HEK293 (cell line): ENCODE data around the gene FSTL4.

Source experiments
- ATF2 ChIP-seq: fragments of 450-650 bp; formaldehyde crosslinking; IDR thresholded peaks from 2 replicates; pipeline ENCODE4 v1.5.1; 2016; ENCODE audit warnings: missing biosample characterization, missing genetic modification characterization, low read depth
- PATZ1 ChIP-seq: fragments of 450-650 bp; formaldehyde crosslinking; IDR thresholded peaks from 2 replicates; pipeline ENCODE4 v1.5.1; 2016; ENCODE audit warnings: missing biosample characterization, missing genetic modification characterization
- PBX3 ChIP-seq: sonication (generic); formaldehyde crosslinking; IDR thresholded peaks from 2 replicates; pipeline ENCODE4 v1.8.1; 2022; ENCODE audit warnings: mild to moderate bottlenecking, moderate library complexity, missing genetic modification reagents
- TSHZ1 ChIP-seq: fragments of 450-650 bp; formaldehyde crosslinking; IDR thresholded peaks from 2 replicates; pipeline ENCODE4 v1.5.1; 2016; ENCODE audit warnings: missing biosample characterization, missing genetic modification characterization, borderline replicate concordance
- ZBTB11 ChIP-seq: fragments of 450-650 bp; formaldehyde crosslinking; conservative IDR thresholded peaks from 2 replicates; pipeline ENCODE4 v1.5.1; 2016; ENCODE audit warnings: low read depth, missing biosample characterization, missing genetic modification characterization
- ZBTB44 ChIP-seq: fragments of 450-650 bp; IDR thresholded peaks from 2 replicates; pipeline ENCODE4 v1.5.1; 2018; ENCODE audit warnings: missing biosample characterization, mild to moderate bottlenecking, missing genetic modification characterization
- ZFP69B ChIP-seq: fragments of 450-650 bp; formaldehyde crosslinking; IDR thresholded peaks from 2 replicates; pipeline ENCODE4 v1.5.1; 2016; ENCODE audit warnings: missing biosample characterization, missing genetic modification characterization
- ZNF140 ChIP-seq: fragments of 450-650 bp; formaldehyde crosslinking; IDR thresholded peaks from 2 replicates; pipeline ENCODE4 v1.5.1; 2016; ENCODE audit warnings: missing biosample characterization, missing genetic modification characterization
- ZNF184 ChIP-seq: fragments of 450-650 bp; IDR thresholded peaks from 2 replicates; pipeline ENCODE4 v1.5.1; 2018; ENCODE audit warnings: missing biosample characterization, mild to moderate bottlenecking, missing genetic modification characterization
- ZNF19 ChIP-seq: fragments of 450-650 bp; formaldehyde crosslinking; IDR thresholded peaks from 2 replicates; pipeline ENCODE4; 2016; ENCODE audit warnings: missing biosample characterization, missing genetic modification characterization, low read depth
- ZNF23 ChIP-seq: fragments of 450-650 bp; formaldehyde crosslinking; IDR thresholded peaks from 2 replicates; pipeline ENCODE4 v1.5.1; 2016; ENCODE audit warnings: missing biosample characterization, missing genetic modification characterization, borderline replicate concordance
- ZNF24 ChIP-seq: fragments of 450-650 bp; formaldehyde crosslinking; IDR thresholded peaks from 2 replicates; pipeline ENCODE4 v1.5.1; 2016; ENCODE audit warnings: missing biosample characterization, missing genetic modification characterization
- ZNF266 ChIP-seq: fragments of 450-650 bp; formaldehyde crosslinking; IDR thresholded peaks from 2 replicates; pipeline ENCODE4 v1.5.1; 2016; ENCODE audit warnings: missing biosample characterization, missing genetic modification characterization, low read depth
- ZNF513 ChIP-seq: fragments of 450-650 bp; IDR thresholded peaks from 2 replicates; pipeline ENCODE4 v1.5.1; 2018; ENCODE audit warnings: missing biosample characterization, missing genetic modification characterization
- ZNF561 ChIP-seq: fragments of 450-650 bp; IDR thresholded peaks from 2 replicates; pipeline ENCODE4 v1.5.1; 2018; ENCODE audit warnings: missing biosample characterization, missing genetic modification characterization, borderline replicate concordance
- ZNF610 ChIP-seq: fragments of 450-650 bp; formaldehyde crosslinking; IDR thresholded peaks from 2 replicates; pipeline ENCODE4 v1.5.1; 2016; ENCODE audit warnings: missing biosample characterization, missing genetic modification characterization, borderline replicate concordance
- ZNF639 ChIP-seq: fragments of 450-650 bp; formaldehyde crosslinking; IDR thresholded peaks from 2 replicates; pipeline ENCODE4 v1.5.1; 2016; ENCODE audit warnings: missing biosample characterization, missing genetic modification characterization
- ZNF768 ChIP-seq: fragments of 450-650 bp; formaldehyde crosslinking; IDR thresholded peaks from 2 replicates; pipeline ENCODE4 v1.5.1; 2018; ENCODE audit warnings: missing biosample characterization, mild to moderate bottlenecking, missing genetic modification characterization
- ZNF776 ChIP-seq: fragments of 450-650 bp; formaldehyde crosslinking; IDR thresholded peaks from 2 replicates; pipeline ENCODE4 v1.5.0; 2017; ENCODE audit warnings: missing biosample characterization, missing genetic modification characterization, borderline replicate concordance
- ZNF777 ChIP-seq: fragments of 450-650 bp; formaldehyde crosslinking; IDR thresholded peaks from 2 replicates; pipeline ENCODE4 v1.5.1; 2017; ENCODE audit warnings: missing biosample characterization, missing genetic modification characterization, borderline replicate concordance
- ZNF791 ChIP-seq: fragments of 450-650 bp; formaldehyde crosslinking; IDR thresholded peaks from 2 replicates; pipeline ENCODE4 v1.5.1; 2016; ENCODE audit warnings: missing biosample characterization, missing genetic modification characterization
- ZNF843 ChIP-seq: fragments of 450-650 bp; formaldehyde crosslinking; IDR thresholded peaks from 2 replicates; pipeline ENCODE4 v1.5.1; 2016; ENCODE audit warnings: missing biosample characterization, missing genetic modification characterization
- ZSCAN23 ChIP-seq: fragments of 450-650 bp; formaldehyde crosslinking; IDR thresholded peaks from 2 replicates; pipeline ENCODE4 v1.5.1; 2016; ENCODE audit warnings: missing biosample characterization, missing genetic modification characterization

The FSTL4 gene

GRCh38 chr5:133274597-133274935 is 337.8 kb downstream of the FSTL4 start (continued):
- TF ChIP-seq ZBTB11 (tag by site-specific recombination) (no peak), ZNF777 (no peak), ATF2 (0 out of 2 replicates have a peak, but pooled peaks have one; percentile 16), PBX3 (CRISPR knock-in tag) (no peak), ZNF776 (tag by site-specific recombination) (no peak), ZNF768 (no peak), ZNF184 (tag by site-specific recombination) (0 out of 2 replicates have a peak, but pooled peaks have one; percentile 55), ZNF266 (no peak), ZNF791 (no peak), ZNF610 (0 out of 2 replicates have a peak, but pooled peaks have one; percentile 45), ZNF639 (tag by site-specific recombination) (0 out of 2 replicates have a peak, but pooled peaks have one; percentile 36), ZFP69B (tag by site-specific recombination) (peak; percentile 61; the same call in 1 of the 2 replicates), ZSCAN23 (tag by site-specific recombination) (peak; percentile 82; the same call in 1 of the 2 replicates), ZNF19 (tag by site-specific recombination) (no peak), ZNF24 (tag by site-specific recombination) (0 out of 2 replicates have a peak, but pooled peaks have one; percentile 39), ZNF843 (peak; percentile 95), PATZ1 (tag by site-specific recombination) (peak; percentile 57; the same call in 1 of the 2 replicates), ZNF140 (tag by site-specific recombination) (no peak), ZNF513 (tag by site-specific recombination) (no peak), TSHZ1 (tag by site-specific recombination) (peak; percentile 95), ZNF23 (tag by site-specific recombination) (no peak), ZBTB44 (tag by site-specific recombination) (peak; percentile 50; the same call in 1 of the 2 replicates), ZNF561 (tag by site-specific recombination) (peak; percentile 54; the same call in 1 of the 2 replicates)
